SIG-M5 (cell line): ENCODE results near the gene R3HDM1.
"Not testable (repeated sequence)": the region's sequence is repeated elsewhere in the genome, so short reads cannot be mapped to it uniquely, and the experiment has no call there.

Experiments
- DNase-seq: peaks from one replicate; lab custom pipeline; 2025; lab: John Stamatoyannopoulos, UW

Gene R3HDM1

GRCh38 chr2:135531231-135532197, at the start of gene R3HDM1:
Gene R3HDM1 (plus strand): TSS chr2:135531484. CDS start chr2:135604846, 73,362 bp downstream.
- DNase-seq = peak; percentile 99

GRCh38 chr2:135485441-135485840, 45.8 kb upstream of the R3HDM1 start:
- no peak for DNase-seq

- DNase-seq = no peak
These were observed 40.9 kb upstream of the R3HDM1 start for GRCh38 chr2:135490376-135490775.

- DNase-seq = no peak
These were observed 36.8 kb upstream of the R3HDM1 start for GRCh38 chr2:135494503-135494902.

GRCh38 chr2:135494917-135495316, 36.4 kb upstream of the R3HDM1 start:
- no peak for DNase-seq

GRCh38 chr2:135498588-135498987, 32.7 kb upstream of the R3HDM1 start:
- DNase-seq = not testable (repeated sequence)

- no peak for DNase-seq
These were observed 26.5 kb upstream of the R3HDM1 start for GRCh38 chr2:135504811-135505210.

- DNase-seq = no peak
These were observed 20.7 kb upstream of the R3HDM1 start for GRCh38 chr2:135510577-135510976.

GRCh38 chr2:135512099-135512498, 19.2 kb upstream of the R3HDM1 start:
- no peak for DNase-seq

GRCh38 chr2:135525786-135526185, 5.5 kb upstream of the R3HDM1 start:
- no peak for DNase-seq

GRCh38 chr2:135528006-135528405, 3.3 kb upstream of the R3HDM1 start:
- DNase-seq = no peak

GRCh38 chr2:135530313-135531230, 712 bp upstream of the R3HDM1 start, which contains the start of gene ZRANB3:
Gene ZRANB3 (minus strand): TSS chr2:135531218.
- peak; percentile 99 for DNase-seq

GRCh38 chr2:135532581-135532980, 1.3 kb downstream of the R3HDM1 start:
- no peak for DNase-seq

- not testable (repeated sequence) for DNase-seq
These were observed 2.3 kb downstream of the R3HDM1 start for GRCh38 chr2:135533545-135533944.

- DNase-seq = no peak
These were observed 15.2 kb downstream of the R3HDM1 start for GRCh38 chr2:135546436-135546835.

- no peak for DNase-seq
These were observed 16.0 kb downstream of the R3HDM1 start for GRCh38 chr2:135547311-135547710.

- DNase-seq = no peak
These were observed 20.1 kb downstream of the R3HDM1 start for GRCh38 chr2:135551356-135551755.

GRCh38 chr2:135552887-135553286, 21.6 kb downstream of the R3HDM1 start:
- DNase-seq = no peak

GRCh38 chr2:135555311-135555710, 24.0 kb downstream of the R3HDM1 start:
- DNase-seq = no peak

- DNase-seq = no peak
These were observed 26.2 kb downstream of the R3HDM1 start for GRCh38 chr2:135557530-135557929.

- no peak for DNase-seq
These were observed 30.6 kb downstream of the R3HDM1 start for GRCh38 chr2:135561925-135562324.

- no peak for DNase-seq
These were observed 32.5 kb downstream of the R3HDM1 start for GRCh38 chr2:135563793-135564192.
